HG02642 (cell line): ENCODE results near the gene NME3.

ENCODE experiments used
- ATAC-seq: cut with Tn5 transposase; IDR thresholded peaks from one replicate; pipeline ENCODE4 v1.9.1; 2021; ENCODE audit warnings: mild to moderate bottlenecking; ENCODE audit not compliant: unreplicated experiment, poor library complexity

Gene NME3

DNA sequence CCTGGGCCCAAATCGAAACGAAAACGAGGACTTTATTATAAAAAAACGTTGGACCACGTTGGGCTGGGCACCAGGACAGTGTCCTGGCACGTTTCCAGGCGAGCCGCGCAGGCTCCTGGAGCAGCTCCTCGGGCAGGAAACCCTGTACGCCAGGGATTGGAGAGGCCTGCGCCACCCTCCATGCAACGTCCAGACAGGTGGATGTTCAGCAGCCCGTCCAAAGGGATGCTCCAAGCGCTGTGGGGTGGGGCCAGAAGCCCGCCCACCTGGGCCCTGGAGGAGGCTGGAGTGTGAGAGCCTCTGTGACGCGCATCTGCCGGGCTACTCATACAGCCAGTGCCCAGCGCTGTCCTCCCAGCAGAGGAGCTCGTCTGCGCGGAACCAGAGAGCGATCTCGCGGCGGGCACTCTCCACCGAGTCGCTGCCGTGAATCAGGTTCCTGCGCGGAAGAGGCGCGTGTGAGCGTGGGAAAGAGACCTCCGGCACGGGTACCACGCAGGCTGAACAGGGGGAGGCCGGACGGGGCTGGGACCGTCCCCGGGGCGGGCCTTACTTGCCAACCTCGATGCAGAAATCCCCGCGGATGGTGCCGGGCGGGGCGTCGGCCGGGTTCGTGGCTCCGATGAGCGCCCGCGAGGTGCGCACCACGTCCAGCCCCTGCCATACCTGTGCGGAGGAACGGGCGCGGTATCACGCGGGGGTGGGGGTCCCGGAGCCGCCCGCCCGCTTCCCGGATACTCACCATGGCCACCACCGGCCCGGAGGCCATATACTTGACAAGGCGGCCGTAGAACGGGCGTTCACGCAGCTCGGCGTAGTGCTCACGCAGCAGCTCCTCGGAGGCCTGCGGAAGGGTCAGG is 785 bp downstream of the NME3 start:
- ATAC-seq, result no peak

DNA sequence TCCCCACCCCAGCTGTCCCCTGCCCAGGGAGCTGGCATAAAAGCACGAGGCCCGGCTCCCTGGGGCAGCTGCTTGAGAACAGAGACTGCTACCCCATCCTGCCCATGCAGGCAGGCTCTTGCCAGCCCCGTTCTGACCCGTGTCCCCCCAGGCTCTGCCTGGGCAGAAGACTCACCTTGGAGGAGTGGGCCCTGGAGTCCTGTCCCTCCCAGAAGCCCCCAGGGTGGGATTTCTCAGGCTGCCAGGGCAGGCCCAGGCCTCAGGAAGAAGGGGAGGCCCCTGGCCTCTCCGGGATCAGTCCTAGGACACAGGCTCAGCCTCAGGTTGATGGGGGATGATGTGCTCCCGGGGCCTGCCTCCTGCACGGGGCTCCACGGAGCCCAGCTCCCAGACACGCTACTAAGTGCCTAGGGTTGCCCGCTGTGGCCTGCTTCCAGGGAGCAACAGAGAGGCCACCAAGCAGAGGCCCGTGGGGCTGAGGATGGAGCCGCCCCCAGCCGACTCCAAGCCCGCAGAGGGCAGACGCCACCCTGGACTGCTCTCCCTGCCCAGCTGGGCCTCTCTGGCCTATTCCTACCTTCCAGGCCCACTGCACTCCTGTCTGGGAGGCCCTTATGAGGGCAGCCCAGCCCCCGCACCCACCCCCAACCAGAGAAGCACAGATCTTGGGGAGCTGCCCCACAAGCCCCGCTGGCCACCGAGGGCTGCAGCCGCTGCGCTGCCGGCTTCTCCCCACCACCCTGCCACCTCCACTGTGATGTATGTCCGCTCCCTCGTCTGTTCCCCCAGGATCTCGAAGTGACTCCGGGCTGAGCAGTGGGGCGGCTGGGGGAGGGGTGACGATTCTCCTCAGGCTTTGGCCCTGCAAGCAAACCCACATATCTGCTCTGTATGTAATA is 1.7 kb downstream of the NME3 start:
- ATAC-seq, result no peak

DNA sequence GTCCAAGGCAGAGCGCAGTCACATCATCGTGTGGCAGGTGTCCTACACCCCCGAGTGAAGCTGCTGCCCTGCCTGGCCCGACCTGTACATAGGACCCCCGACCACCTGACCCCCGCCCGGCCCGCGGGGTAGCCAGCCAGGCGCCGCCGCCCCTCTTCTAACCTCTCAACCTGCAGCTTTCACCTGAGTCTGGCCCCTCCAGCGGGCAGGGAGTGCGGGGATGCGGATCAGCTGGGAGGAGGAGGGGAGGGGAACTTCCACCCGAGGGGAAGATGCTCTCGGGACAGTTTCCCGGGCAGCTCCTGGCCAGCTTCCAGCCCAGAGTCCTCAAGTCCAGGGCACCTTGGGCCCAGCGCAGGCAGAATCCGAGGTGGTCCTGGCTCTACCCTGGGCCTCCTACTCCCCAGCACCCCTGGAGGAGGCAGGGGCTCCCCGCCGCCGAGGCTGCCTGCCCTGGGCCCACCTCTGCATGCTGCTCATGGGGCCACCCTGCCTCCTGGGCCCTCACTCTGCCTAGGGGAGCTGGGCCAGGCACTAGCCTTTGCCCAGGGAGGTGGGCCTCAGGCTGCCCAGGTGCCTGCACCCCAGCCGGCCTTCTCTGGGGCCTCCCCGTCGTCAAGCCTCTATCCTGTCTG is 2.5 kb downstream of the NME3 start:
- ATAC-seq, result no peak

DNA sequence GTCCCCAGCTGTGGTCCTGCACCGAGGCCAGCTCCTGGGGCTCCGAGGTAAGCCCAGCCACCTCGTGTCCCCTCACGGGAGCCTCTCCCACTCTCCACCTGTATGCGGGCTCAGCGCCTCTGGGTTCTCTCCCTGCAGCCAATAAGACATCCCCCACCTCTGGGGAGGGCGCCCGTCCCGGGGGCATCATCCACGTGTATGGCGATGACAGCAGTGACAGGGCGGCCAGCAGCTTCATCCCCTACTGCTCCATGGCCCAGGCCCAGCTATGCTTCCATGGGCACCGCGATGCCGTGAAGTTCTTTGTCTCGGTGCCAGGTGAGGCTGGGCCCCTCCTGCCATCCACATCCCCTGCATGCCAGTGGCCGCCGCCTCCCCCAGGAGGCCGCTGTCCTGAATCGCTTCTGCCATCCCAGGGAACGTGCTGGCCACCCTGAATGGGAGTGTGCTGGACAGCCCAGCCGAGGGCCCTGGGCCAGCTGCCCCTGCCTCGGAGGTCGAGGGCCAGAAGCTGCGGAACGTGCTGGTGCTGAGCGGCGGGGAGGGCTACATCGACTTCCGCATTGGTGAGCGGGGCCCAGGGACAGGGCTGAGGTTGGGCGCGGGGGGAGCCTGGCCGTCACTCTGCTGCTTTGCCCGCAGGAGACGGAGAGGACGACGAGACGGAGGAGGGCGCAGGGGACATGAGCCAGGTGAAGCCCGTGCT is 3.1 kb downstream of the NME3 start:
- no peak for ATAC-seq

DNA sequence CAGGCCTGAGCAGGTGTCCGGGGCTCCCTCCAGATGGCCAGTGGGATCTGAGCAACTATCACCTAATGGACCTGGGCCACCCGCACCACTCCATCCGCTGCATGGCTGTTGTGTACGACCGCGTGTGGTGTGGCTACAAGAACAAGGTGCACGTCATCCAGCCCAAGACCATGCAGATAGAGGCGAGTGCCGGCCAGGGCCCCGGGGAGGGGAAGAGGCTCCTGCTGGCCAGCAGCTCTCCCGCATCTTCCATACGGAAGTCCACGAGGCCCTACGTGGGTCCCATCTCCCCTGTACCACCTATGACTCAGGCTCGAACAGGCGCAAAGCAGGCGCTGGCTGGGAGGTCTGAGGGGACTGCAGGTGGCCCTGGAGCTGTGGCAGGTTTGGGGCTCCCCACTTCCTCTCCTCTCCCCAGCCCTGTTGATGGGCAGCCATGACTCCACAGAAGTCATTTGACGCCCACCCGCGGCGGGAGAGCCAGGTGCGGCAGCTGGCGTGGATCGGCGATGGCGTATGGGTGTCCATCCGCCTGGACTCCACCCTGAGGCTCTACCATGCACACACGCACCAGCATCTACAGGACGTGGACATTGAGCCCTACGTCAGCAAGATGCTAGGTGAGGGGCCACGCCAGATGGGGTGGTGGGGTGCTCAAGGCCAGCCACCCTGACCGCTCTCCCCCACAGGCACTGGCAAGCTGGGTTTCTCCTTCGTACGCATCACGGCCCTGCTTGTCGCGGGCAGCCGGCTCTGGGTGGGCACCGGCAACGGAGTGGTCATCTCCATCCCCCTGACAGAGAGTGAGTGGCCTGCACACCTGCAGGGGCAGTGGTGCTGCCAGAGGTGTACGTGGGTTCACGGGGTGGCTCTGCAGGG is 4.0 kb downstream of the NME3 start:
- no peak for ATAC-seq

DNA sequence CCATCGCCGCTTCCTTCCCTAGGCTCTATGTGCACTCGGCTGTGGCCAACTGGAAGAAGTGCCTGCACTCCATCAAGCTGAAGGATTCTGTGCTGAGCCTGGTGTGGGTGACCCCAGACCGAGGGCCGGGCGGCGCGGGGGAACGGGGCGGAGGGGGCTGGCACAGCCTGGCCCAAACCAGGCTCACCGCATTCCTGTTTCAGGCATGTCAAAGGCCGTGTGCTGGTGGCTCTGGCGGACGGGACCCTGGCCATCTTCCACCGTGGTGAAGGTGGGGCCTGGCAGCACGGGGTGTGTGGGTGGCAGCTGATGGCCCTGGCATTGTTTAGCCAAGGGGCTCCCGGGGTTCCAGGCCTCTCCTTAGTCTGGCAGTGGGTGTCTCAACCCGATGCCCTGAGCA is 4.6 kb downstream of the NME3 start:
- no peak for ATAC-seq

DNA sequence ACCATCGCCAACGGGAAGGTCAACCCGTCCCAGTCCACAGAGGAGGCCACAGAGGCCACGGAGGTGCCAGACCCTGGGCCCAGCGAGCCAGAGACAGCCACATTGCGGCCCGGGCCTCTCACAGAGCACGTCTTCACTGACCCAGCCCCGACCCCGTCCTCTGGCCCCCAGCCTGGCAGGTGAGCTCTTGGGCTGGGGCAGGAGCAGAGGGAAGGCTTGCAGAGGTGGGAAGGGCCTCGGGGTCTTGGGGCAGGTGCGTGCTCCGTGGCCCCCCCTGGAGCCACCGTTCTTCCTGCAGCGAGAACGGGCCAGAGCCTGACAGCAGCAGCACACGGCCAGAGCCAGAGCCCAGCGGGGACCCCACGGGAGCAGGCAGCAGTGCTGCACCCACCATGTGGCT is 5.1 kb downstream of the NME3 start:
- no peak for ATAC-seq

DNA sequence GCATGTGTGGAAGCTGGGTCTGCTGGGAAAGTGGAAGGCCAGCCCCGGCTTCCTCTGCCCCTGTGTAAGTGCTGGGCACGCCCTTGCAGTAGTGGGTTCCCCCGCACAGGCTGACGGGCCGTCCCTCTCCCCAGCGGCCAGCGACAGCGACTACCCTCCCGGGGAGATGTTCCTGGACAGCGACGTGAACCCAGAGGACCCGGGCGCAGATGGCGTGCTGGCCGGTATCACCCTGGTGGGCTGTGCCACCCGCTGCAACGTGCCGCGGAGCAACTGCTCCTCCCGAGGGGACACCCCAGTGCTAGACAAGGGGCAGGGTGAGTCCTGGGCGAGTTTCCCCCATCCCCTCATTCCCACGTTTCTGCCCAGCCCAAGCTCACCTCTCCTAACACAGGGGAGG is 5.5 kb downstream of the NME3 start:
- ATAC-seq, result no peak

DNA sequence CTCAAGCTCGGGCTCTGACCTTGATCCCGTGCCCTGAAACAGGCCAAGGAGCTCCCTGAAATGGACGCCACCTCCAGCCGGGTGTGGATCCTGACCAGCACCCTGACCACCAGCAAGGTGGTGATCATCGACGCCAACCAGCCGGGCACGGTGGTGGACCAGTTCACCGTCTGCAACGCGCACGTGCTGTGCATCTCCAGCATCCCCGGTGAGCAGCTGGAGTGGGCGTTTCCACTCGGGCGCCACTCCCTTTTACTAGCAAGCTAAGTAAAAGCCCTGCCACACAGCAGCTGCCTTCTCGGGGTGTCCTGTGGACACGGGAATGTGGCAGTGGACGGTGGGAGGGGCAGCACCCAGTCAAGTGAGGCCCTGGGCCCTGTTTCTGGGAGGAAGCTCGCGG is 6.4 kb downstream of the NME3 start:
- ATAC-seq, result no peak

DNA sequence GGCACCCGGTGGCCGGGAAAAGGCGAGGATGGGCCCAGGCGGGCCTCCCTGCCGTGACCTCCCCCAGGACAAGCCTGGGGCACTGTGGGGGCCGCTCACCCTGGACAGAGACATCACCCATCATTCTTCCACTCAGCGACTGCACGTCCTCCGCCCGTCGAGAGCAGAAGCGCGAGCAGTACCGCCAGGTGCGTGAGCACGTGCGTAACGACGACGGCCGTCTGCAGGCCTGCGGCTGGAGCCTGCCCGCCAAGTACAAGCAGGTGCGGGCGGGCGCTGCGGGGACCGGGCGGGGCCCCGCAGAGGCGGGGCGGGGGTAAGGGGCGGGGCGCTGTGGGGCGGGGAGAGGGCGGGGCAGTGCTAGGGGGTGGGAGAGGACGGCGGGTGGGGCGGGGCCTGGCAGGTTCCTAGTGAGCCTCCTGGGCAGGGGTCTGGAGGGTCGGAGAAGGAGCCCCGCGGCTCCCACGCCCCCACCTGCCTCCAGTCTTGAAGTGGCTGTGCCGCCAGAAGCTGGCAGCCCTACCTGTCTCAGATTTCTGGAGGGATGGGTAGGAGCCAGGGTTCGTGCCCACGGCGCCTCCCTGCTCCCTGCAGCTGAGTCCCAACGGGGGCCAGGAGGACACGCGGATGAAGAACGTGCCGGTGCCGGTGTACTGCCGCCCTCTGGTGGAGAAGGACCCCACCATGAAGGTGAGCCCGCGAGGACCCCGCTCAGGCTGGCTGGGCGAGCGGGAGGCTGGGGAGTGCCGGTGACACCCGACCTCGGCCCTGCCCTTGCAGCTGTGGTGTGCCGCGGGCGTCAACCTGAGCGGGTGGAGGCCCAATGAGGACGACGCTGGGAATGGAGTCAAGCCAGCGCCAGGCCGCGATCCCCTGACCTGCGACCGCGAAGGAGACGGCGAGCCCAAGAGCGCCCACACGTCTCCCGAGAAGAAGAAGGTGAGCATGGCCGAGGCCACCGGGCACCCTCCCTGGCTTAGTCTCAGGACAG is 7.5 kb downstream of the NME3 start:
- no peak for ATAC-seq

DNA sequence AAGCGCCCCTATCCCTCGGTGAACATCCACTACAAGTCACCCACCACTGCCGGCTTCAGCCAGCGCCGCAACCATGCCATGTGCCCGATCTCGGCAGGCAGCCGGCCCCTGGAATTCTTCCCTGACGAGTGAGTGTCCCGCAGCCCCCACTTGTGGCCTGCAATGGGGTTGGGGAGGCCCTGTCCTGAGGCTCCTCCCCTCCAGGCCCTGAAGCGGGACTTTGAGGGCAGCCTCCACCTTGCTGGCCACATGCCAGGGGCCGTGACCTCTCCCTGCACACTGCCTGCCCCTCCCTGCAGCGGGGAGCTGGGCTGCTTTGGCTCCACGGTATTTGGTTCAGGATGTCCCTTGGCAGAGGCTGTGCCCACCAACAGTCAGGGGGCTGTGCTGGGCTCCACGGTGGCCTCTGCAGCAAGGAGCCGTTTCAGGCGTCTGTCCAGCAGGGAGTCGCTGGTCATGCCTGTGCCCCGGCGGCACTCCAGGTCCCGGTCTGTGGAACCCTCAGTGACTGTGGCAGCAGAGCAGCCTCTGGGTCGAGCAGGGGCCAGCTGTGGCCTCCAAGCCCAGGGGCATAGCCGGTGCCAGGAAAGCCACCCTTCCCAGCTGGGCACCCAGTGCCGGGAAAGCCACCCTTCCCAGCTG is 8.3 kb downstream of the NME3 start:
- no peak for ATAC-seq

DNA sequence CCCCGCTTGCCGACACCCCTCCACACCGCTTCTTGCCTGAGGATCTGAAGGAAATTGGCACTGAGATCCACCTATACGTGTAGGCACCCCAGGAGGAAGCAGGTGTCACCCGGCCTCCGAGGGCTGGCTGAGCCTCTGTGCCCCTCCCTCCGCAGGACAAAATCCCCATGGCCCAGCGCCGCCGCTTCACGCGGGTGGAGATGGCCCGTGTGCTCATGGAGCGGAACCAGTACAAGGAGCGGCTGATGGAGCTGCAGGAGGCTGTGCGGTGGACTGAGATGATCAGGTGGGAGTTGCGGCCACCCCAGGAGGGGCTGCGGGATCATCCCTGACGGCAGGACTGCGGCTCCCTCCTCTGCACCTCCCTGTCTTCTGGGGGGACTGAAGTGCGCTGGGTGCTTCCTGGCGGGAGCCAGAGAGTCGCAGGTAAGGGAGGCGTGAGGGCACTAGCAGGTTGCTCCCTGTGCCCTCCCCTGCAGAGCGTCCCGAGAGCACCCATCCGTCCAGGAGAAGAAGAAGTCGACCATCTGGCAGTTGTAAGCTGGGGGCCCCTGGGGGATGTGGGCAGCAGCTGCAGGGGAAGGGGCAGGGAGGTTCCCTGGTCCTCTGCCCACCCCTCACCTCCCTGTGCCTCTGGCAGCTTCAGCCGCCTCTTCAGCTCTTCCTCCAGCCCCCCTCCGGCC is 9.0 kb downstream of the NME3 start:
- no peak for ATAC-seq

DNA sequence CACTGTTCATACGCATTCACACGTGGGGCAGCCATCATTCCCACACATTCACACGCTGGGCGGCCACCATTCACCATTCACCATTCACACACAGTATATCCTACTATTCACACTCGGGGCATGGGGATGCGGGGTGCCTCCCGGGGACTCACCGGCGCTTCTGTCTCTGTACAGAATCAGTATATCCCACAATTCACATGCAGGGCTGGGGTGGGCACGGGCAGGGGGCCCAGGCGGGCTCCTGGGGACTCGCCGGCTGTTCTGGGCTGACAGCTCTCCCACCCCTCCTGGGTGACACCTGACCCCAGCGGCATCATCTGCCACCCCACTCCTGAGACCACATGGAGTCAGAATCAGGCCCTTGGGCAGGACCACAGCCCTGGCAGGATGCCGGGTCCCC is 9.6 kb downstream of the NME3 start:
- no peak for ATAC-seq

DNA sequence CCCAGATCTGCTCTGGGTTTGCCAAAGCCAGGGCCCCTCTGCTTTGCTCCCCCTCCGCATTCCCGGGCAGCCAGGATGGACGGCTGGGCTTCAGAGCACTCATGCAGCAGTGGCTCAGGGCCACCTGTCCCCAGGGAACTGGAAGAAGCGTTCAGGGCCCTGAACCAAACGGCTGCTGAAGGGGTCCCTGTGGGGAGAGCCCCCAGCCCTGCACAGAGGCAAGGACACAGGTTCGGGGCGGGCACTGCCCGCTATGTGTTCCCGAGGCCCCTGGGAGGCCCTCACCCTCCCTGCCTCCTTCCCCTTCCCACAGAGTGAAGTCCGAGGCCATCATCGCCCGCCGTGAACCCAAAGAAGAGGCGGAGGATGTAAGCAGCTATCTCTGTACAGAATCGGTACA is 10.4 kb downstream of the NME3 start:
- no peak for ATAC-seq

DNA sequence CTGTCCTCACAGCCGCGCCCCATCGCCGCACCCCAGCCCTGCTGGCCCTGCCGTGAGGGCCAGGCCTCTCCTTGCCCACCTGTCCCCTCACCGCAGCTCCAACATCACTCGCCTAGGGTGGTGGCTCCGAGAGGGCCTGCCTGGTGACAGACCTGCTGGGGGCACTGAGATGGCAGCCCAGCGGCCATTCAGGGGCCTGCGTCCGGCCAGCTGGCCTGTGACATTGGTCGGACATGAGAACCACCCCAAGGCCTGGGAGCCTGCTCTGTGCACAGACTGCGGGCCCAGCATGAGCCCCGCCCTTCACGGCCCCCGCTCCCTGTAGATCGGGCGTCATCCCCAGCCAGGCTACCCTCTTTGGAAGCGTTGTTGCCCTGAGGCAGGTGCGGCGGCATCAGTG is 11.8 kb downstream of the NME3 start:
- no peak for ATAC-seq

DNA sequence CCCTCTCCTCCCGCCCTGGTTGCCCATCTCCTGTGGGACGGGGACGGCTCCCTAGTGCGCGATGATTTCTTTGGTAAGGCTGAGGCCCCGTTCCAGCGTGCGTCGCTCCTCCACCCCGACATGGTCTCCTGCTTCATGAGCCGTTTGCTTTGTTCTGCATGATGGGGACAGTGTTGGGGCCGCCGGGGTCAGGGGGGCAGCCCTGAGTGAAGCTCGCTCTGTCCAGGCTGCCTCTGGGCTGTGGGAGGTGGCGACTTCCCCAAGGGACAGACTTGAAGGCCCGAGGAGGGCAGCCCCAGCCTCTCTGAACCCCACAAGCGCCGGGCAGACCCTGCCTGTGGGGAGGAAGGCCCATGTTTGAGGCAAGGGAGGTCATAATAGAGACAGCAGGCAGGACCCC is 12.4 kb downstream of the NME3 start:
- no peak for ATAC-seq

DNA sequence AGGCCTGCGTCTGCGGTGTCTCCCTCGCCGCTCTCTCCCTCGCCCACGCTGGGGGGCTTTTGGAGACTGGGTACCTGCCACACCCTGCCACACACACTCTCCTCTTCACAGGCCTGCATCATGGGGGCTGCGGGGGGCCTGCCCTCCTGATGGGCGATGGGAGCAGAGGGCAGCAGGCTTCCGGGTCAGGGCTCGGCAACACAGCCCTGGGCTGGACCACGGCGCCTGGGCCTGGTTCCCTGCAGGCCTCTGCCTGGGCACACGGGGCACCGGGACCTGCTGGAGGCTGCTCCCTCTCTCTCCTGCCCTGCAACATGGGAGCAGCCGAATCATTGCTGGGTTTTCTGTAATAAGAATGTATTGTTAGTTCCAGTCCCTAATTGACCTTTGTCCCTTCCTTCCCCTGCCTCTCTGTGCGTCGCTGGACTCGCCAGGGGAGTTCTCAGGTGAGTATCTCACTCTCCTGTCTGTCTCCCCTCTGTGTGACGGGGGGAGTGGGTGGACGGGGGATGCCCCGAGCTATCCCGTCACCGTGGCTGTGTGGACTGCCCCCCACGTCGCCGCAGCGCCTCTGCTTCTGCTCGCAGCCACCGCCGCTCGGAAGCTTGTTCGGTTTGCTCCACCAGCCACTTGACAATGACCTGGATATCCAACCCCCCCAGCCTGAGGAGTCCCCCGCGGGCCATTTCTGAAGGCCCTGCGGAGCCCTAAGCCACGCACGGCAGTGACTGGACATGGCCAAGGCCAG is 13.5 kb downstream of the NME3 start:
- no peak for ATAC-seq
